Measurements from ENCODE around the gene TMEM212.

GRCh38 chr3:171824824-171825221 is 18.3 kb upstream of the TMEM212 start:
- TF ChIP-seq, protein P1, sequence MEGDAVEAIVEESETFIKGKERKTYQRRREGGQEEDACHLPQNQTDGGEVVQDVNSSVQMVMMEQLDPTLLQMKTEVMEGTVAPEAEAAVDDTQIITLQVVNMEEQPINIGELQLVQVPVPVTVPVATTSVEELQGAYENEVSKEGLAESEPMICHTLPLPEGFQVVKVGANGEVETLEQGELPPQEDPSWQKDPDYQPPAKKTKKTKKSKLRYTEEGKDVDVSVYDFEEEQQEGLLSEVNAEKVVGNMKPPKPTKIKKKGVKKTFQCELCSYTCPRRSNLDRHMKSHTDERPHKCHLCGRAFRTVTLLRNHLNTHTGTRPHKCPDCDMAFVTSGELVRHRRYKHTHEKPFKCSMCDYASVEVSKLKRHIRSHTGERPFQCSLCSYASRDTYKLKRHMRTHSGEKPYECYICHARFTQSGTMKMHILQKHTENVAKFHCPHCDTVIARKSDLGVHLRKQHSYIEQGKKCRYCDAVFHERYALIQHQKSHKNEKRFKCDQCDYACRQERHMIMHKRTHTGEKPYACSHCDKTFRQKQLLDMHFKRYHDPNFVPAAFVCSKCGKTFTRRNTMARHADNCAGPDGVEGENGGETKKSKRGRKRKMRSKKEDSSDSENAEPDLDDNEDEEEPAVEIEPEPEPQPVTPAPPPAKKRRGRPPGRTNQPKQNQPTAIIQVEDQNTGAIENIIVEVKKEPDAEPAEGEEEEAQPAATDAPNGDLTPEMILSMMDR (IDR thresholded peaks at IDR 0.05), result no peak
- no peak for TF ChIP-seq POLR2A (IDR thresholded peaks at IDR 0.05; ENCODE audit: low read depth)
